Measurements from ENCODE around the gene MTHFD2.
A peak's percentile ranks its signal among the peaks of the same experiment; 100 is the strongest.

MTHFD2 gene

DNA sequence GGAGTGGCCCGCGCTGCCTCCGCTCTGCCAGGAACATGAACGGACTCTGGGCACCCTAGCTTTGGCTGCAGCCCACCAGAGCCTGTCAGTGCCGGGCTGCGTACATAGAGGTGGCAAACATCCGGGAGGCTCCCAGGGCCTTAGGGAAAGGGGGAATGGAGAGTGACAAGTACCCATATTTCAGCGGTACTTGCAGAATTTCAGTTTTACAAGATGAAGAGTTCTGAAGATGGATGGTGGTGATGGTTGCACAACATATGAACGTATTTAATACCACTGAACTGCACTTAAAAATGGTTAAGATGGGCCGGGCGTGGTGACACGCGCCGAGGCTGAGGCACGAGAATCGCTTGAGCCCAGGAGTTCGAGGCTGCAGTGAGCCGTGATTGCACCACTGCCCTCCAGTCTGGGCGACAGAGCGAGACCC, 873 bp downstream of the MTHFD2 start:
- H3K27me3 ChIP-seq (ENCODE audit: control insufficient read depth, low read length): no peaks in the 10 kb centered on the region
- H3K4me1 ChIP-seq (ENCODE audit: control insufficient read depth, low read length): peaks cover 43% of the 10 kb centered on the region
- peak overlapping the region; percentile 92 for H3K4me3 ChIP-seq (ENCODE audit: low read length)
- no peaks in the 10 kb centered on the region for H3K9me2 ChIP-seq (replicated peaks; ENCODE audit: control insufficient read depth, low read length)
- peak overlapping the region; percentile 81 for H3K27ac ChIP-seq (ENCODE audit: low read depth, low read length)
- no peak for TF ChIP-seq EZH2phosphoT487 (IDR thresholded peaks at IDR 0.05; ENCODE audit: borderline replicate concordance, low read length)
- H3F3A ChIP-seq (ENCODE audit: control insufficient read depth, insufficient read depth): peaks cover 6% of the 10 kb centered on the region
- H3K4me2 ChIP-seq (ENCODE audit: low read length): peak overlapping the region; percentile 95
- no peaks in the 10 kb centered on the region for H3K9me3 ChIP-seq (ENCODE audit: control insufficient read depth, insufficient read depth, low read length)
- peaks cover 55% of the 10 kb centered on the region for H3K36me3 ChIP-seq (ENCODE audit: control insufficient read depth, low read length)
- peaks cover 36% of the 10 kb centered on the region for H4K20me1 ChIP-seq (ENCODE audit: control insufficient read depth, insufficient read depth, low read depth, low read length)
- H3K79me2 ChIP-seq (ENCODE audit: control insufficient read depth, low read length): peaks cover 66% of the 10 kb centered on the region

GRCh38 chr2:74199871-74200305, 1.5 kb downstream of the MTHFD2 start:
- peaks cover 42% of the 10 kb centered on the region for H4K20me1 ChIP-seq (ENCODE audit: control insufficient read depth, insufficient read depth, low read depth, low read length)
- peak overlapping the region; percentile 95 for H3K4me2 ChIP-seq (ENCODE audit: low read length)
- H3K36me3 ChIP-seq (ENCODE audit: control insufficient read depth, low read length): peaks cover 61% of the 10 kb centered on the region
- no peaks in the 10 kb centered on the region for H3K9me2 ChIP-seq (replicated peaks; ENCODE audit: control insufficient read depth, low read length)
- peaks cover 6% of the 10 kb centered on the region for H3F3A ChIP-seq (ENCODE audit: control insufficient read depth, insufficient read depth)
- no peaks in the 10 kb centered on the region for H3K27me3 ChIP-seq (ENCODE audit: control insufficient read depth, low read length)
- H3K9me3 ChIP-seq (ENCODE audit: control insufficient read depth, insufficient read depth, low read length): no peaks in the 10 kb centered on the region
- H3K4me3 ChIP-seq (ENCODE audit: low read length): peak overlapping the region; percentile 92
- peaks cover 49% of the 10 kb centered on the region for H3K4me1 ChIP-seq (ENCODE audit: control insufficient read depth, low read length)
- no peak for TF ChIP-seq CTCF (IDR thresholded peaks at IDR 0.05; ENCODE audit: low read depth, low read length, poor library complexity, severe bottlenecking)
- no peak for TF ChIP-seq EZH2phosphoT487 (IDR thresholded peaks at IDR 0.05; ENCODE audit: borderline replicate concordance, low read length)
- peak overlapping the region; percentile 81; the same call in 1 of the 2 replicates for H3K27ac ChIP-seq (ENCODE audit: low read depth, low read length)
- H3K79me2 ChIP-seq (ENCODE audit: control insufficient read depth, low read length): peaks cover 72% of the 10 kb centered on the region

- peaks cover 74% of the 10 kb centered on the region for H3K36me3 ChIP-seq (ENCODE audit: control insufficient read depth, low read length)
- H4K20me1 ChIP-seq (ENCODE audit: control insufficient read depth, insufficient read depth, low read depth, low read length): peaks cover 50% of the 10 kb centered on the region
Observed at GRCh38 chr2:74201196-74201595, 2.8 kb downstream of the MTHFD2 start.

More at GRCh38 chr2:74201196-74201595, 2.8 kb downstream of the MTHFD2 start:
- H3K9me2 ChIP-seq (replicated peaks; ENCODE audit: control insufficient read depth, low read length): no peaks in the 10 kb centered on the region
- peak overlapping the region; percentile 95 for H3K4me2 ChIP-seq (ENCODE audit: low read length)
- TF ChIP-seq EZH2phosphoT487 (IDR thresholded peaks at IDR 0.05; ENCODE audit: borderline replicate concordance, low read length): no peak
- TF ChIP-seq CTCF (IDR thresholded peaks at IDR 0.05; ENCODE audit: low read depth, low read length, poor library complexity, severe bottlenecking): no peak
- H3K27ac ChIP-seq (ENCODE audit: low read depth, low read length): no peak overlapping the region
- peaks cover 58% of the 10 kb centered on the region for H3K4me1 ChIP-seq (ENCODE audit: control insufficient read depth, low read length)
- H3K27me3 ChIP-seq (ENCODE audit: control insufficient read depth, low read length): no peaks in the 10 kb centered on the region
- peaks cover 85% of the 10 kb centered on the region for H3K79me2 ChIP-seq (ENCODE audit: control insufficient read depth, low read length)
- peaks cover 6% of the 10 kb centered on the region for H3F3A ChIP-seq (ENCODE audit: control insufficient read depth, insufficient read depth)
- no peaks in the 10 kb centered on the region for H3K9me3 ChIP-seq (ENCODE audit: control insufficient read depth, insufficient read depth, low read length)
- H3K4me3 ChIP-seq (ENCODE audit: low read length): peak overlapping the region; percentile 92

Measured in DOHH2 (cell line).